HG02763 (cell line): ENCODE results near the gene DNAJB8.

Experiments used
- ATAC-seq: cut with Tn5 transposase; IDR thresholded peaks from one replicate; pipeline ENCODE4 v1.9.1; 2021; ENCODE audit warnings: mild to moderate bottlenecking, moderate library complexity; ENCODE audit not compliant: unreplicated experiment

Gene DNAJB8

GRCh38 chr3:128469556-128469955 is 2.9 kb upstream of the DNAJB8 start:
- ATAC-seq: no peak

GRCh38 chr3:128468791-128469527 is 2.3 kb upstream of the DNAJB8 start:
- ATAC-seq: no peak

- ATAC-seq: no peak
Observed at GRCh38 chr3:128468285-128468790, 1.6 kb upstream of the DNAJB8 start.

GRCh38 chr3:128464702-128465101 is 2.0 kb downstream of the DNAJB8 start:
- ATAC-seq: no peak

- ATAC-seq: no peak
Observed at GRCh38 chr3:128464188-128464587, 2.5 kb downstream of the DNAJB8 start.

GRCh38 chr3:128463771-128464170 is 2.9 kb downstream of the DNAJB8 start:
- no peak for ATAC-seq

- ATAC-seq: no peak
Observed at GRCh38 chr3:128463354-128463753, 3.3 kb downstream of the DNAJB8 start.

GRCh38 chr3:128462931-128463330 is 3.8 kb downstream of the DNAJB8 start:
- ATAC-seq: no peak

- no peak for ATAC-seq
Observed at GRCh38 chr3:128462341-128462910, 4.3 kb downstream of the DNAJB8 start.

- no peak for ATAC-seq
Observed at GRCh38 chr3:128461731-128462130, 5.0 kb downstream of the DNAJB8 start.

- no peak for ATAC-seq
Observed at GRCh38 chr3:128459461-128459820, 7.2 kb downstream of the DNAJB8 start.

- no peak for ATAC-seq
Observed at GRCh38 chr3:128458746-128459460, 7.8 kb downstream of the DNAJB8 start.

- no peak for ATAC-seq
Observed at GRCh38 chr3:128457937-128458336, 8.8 kb downstream of the DNAJB8 start.

GRCh38 chr3:128456776-128457715 is 9.6 kb downstream of the DNAJB8 start:
- ATAC-seq: no peak

GRCh38 chr3:128455786-128456748 is 10.6 kb downstream of the DNAJB8 start:
- no peak for ATAC-seq

GRCh38 chr3:128455116-128455515 is 11.6 kb downstream of the DNAJB8 start:
- no peak for ATAC-seq

- no peak for ATAC-seq
Observed at GRCh38 chr3:128454310-128454618, 12.4 kb downstream of the DNAJB8 start.

- no peak for ATAC-seq
Observed at GRCh38 chr3:128453501-128454309, 13.0 kb downstream of the DNAJB8 start.

GRCh38 chr3:128452678-128453275 is 13.9 kb downstream of the DNAJB8 start:
- no peak for ATAC-seq
